Loucy (cell line): ENCODE measurements around the gene GPI.
"Not testable (repeated sequence)": the region's sequence is repeated elsewhere in the genome, so short reads cannot be mapped to it uniquely, and the experiment has no call there.

ENCODE experiments used
- EZH2phosphoT487 ChIP-seq: fragments of 200-600 bp; IDR thresholded peaks from 2 replicates; pipeline ENCODE4 v1.6.1; 2018; ENCODE audit warnings: antibody characterized with exemption, mild to moderate bottlenecking, moderate library complexity, borderline replicate concordance
- TF ChIP-seq, protein P1 (sequence below): fragments of 200-600 bp; sonication (generic); conservative IDR thresholded peaks from 2 replicates; pipeline ENCODE4 v1.5.1; 2014; ENCODE audit warnings: mild to moderate bottlenecking, antibody characterized with exemption, low read length

DNA sequence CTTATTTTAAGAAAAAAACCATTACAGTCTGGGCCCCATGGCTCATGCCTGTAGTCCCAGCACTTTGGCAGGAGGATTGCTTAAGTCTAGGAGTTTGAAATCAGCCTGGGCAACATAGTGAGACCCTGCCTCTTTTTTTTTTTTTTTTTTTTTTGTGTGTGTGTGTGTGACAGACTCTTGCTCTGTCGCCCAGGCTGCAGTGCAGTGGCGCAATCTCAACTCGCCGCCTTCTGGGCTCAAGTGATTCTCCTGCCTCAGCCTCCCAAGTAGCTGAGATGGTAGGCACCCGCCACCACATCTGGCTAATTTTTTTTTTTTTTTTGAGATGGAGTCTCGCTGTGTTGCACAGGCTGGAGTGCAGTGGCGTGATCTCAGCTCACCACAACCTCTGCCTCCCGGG lies 34.4 kb upstream of the GPI start:
- TF ChIP-seq EZH2phosphoT487: not testable (repeated sequence)
- TF ChIP-seq, protein P1, sequence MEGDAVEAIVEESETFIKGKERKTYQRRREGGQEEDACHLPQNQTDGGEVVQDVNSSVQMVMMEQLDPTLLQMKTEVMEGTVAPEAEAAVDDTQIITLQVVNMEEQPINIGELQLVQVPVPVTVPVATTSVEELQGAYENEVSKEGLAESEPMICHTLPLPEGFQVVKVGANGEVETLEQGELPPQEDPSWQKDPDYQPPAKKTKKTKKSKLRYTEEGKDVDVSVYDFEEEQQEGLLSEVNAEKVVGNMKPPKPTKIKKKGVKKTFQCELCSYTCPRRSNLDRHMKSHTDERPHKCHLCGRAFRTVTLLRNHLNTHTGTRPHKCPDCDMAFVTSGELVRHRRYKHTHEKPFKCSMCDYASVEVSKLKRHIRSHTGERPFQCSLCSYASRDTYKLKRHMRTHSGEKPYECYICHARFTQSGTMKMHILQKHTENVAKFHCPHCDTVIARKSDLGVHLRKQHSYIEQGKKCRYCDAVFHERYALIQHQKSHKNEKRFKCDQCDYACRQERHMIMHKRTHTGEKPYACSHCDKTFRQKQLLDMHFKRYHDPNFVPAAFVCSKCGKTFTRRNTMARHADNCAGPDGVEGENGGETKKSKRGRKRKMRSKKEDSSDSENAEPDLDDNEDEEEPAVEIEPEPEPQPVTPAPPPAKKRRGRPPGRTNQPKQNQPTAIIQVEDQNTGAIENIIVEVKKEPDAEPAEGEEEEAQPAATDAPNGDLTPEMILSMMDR: not testable (repeated sequence)
